Peyer's patch (tissue), 4 donors: ENCODE measurements around the gene PCDHGB5. TPM values are rescaled to one million over a fixed set of nuclear protein-coding genes. Genes with fewer than 3 reads are reported as not detected.
A peak's percentile ranks its signal among the peaks of the same experiment; 100 is the strongest.

Source experiments
- DNase-seq, 3 donors: peaks; one replicate each; pipeline ENCODE4 v3.0.0-alpha.2; 2017 to 2019
- H3K27ac ChIP-seq, 4 donors: fragments of 200-600 bp; sonication (generic); one replicate each; pipeline ENCODE4 v1.5.1; 2016 to 2019
- H3K27me3 ChIP-seq, 2 donors: fragments of 200-600 bp; sonication (generic); one replicate each; pipeline ENCODE4 v1.5.1; 2019
- H3K36me3 ChIP-seq, 3 donors: fragments of 200-600 bp; sonication (generic); one replicate each; pipeline ENCODE4 v1.5.1; 2016 to 2019
- H3K4me1 ChIP-seq, 4 donors: fragments of 200-600 bp; sonication (generic); one replicate each; pipeline ENCODE4 v1.5.1; 2016 to 2019
- H3K4me3 ChIP-seq, 4 donors: fragments of 200-600 bp; sonication (generic); 1 replicate in 3 of 4; 2 replicates in 1 of 4; pipeline ENCODE4 v1.5.1; 2016 to 2019; ENCODE audit warnings: mild to moderate bottlenecking in 1 of 4
- H3K9me3 ChIP-seq, 4 donors: fragments of 200-600 bp; sonication (generic); one replicate each; pipeline ENCODE4 v1.5.1; 2016 to 2019; ENCODE audit warnings: mild to moderate bottlenecking in 1 of 4
- POLR2A ChIP-seq, 2 donors: fragments of 450-650 bp; IDR thresholded peaks; one replicate each; pipeline ENCODE4 v1.5.1; 2017; ENCODE audit warnings: antibody characterized with exemption in 2 of 2, mild to moderate bottlenecking in 2 of 2, moderate library complexity in 2 of 2
- total RNA-seq, 4 donors: library from RNA; depleted of rRNA; stranded (reverse); fragments of >200 nt; gene quantifications; one replicate each; pipeline ENCODE4 v1.1.0, GENCODE V29; 2016
- TF ChIP-seq, protein P1 (sequence below), 6 experiments: fragments of 450-650 bp in 4 of 6; fragments of 200-600 bp in 2 of 6; sonication (generic) in 1 of 6; IDR thresholded peaks; one replicate each; pipeline ENCODE4 v1.5.1; 2017 to 2019; ENCODE audit warnings: antibody characterized with exemption in 6 of 6, mild to moderate bottlenecking in 3 of 6, moderate library complexity in 1 of 6

The PCDHGB5 gene
- total RNA-seq, 4 donors from 2014 or later = 2.3 to 9.1 (median 2.9) TPM

DNA sequence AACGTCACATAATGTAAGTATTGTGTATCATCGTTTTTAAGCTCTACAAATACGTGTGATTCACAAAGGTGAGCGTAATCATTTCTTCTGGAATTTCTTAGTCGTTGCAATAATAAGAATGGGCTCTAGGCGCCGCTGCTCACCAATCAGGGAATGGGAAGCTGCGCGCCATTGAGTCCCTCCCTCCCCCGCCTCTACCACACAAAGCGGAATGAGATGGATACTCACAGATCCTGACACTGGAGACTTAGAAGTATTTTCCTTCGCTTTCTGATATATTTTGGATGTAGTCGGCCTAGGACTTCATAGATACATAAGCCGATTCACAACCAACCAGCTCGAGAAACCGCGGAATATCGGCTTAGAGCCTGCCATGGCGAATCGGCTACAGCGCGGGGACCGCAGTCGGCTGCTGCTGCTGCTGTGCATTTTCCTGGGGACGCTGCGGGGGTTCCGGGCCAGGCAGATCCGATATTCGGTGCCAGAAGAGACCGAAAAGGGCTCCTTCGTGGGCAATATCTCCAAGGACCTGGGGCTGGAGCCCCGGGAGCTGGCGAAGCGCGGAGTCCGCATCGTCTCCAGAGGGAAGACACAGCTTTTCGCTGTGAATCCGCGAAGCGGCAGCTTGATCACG is 23.2 kb downstream of the PCDHGB5 start, which contains the start of gene PCDHGA11:
Gene PCDHGA11, plus strand, starts transcription at position 197 of the 634 bp plus-strand sequence. Its CDS starts 177 bp downstream, at position 374.
- Histone ChIP-seq H3K4me1 (no peaks in the 10 kb centered on the region), H3K27me3 (no peaks in the 10 kb centered on the region), H3K9me3 (peaks cover 0 to 77% (median 21%) of the 10 kb centered on the region in 4 donors), H3K27ac (no peak within 1 kb of the TSS), H3K4me3 (peak within 1 kb of the TSS; percentile 13 to 31 (median 30)), H3K36me3 (no peaks in the 10 kb centered on the region)
- peak in 2 of 3 donors; percentile 46 to 67 for DNase-seq
- TF ChIP-seq POLR2A (IDR thresholded peaks at IDR 0.05) = no peak
- TF ChIP-seq, protein P1, sequence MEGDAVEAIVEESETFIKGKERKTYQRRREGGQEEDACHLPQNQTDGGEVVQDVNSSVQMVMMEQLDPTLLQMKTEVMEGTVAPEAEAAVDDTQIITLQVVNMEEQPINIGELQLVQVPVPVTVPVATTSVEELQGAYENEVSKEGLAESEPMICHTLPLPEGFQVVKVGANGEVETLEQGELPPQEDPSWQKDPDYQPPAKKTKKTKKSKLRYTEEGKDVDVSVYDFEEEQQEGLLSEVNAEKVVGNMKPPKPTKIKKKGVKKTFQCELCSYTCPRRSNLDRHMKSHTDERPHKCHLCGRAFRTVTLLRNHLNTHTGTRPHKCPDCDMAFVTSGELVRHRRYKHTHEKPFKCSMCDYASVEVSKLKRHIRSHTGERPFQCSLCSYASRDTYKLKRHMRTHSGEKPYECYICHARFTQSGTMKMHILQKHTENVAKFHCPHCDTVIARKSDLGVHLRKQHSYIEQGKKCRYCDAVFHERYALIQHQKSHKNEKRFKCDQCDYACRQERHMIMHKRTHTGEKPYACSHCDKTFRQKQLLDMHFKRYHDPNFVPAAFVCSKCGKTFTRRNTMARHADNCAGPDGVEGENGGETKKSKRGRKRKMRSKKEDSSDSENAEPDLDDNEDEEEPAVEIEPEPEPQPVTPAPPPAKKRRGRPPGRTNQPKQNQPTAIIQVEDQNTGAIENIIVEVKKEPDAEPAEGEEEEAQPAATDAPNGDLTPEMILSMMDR (IDR thresholded peaks at IDR 0.05) = peak in 4 of 6 experiments; percentile 13 to 33 (median 20)

DNA sequence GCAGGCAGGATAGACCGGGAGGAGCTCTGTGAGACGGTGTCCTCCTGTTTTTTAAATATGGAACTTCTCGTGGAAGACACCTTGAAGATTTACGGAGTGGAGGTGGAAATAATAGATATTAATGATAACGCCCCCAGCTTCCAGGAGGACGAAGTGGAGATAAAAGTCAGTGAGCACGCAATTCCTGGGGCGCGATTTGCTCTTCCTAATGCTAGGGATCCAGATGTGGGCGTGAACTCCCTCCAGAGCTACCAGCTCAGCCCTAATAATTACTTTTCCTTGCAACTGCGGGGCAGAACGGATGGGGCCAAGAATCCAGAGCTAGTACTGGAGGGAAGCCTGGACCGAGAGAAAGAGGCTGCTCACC is 23.7 kb downstream of the PCDHGB5 start:
- Histone ChIP-seq H3K27ac (no peak overlapping the region), H3K36me3 (no peaks in the 10 kb centered on the region), H3K9me3 (peaks cover 0 to 80% (median 21%) of the 10 kb centered on the region in 4 donors), H3K4me1 (no peaks in the 10 kb centered on the region), H3K4me3 (peak overlapping the region in 2 of 4 donors; percentile 30), H3K27me3 (no peaks in the 10 kb centered on the region)
- TF ChIP-seq, protein P1 (IDR thresholded peaks at IDR 0.05) = no peak
- TF ChIP-seq POLR2A (IDR thresholded peaks at IDR 0.05) = no peak
- DNase-seq = no peak

DNA sequence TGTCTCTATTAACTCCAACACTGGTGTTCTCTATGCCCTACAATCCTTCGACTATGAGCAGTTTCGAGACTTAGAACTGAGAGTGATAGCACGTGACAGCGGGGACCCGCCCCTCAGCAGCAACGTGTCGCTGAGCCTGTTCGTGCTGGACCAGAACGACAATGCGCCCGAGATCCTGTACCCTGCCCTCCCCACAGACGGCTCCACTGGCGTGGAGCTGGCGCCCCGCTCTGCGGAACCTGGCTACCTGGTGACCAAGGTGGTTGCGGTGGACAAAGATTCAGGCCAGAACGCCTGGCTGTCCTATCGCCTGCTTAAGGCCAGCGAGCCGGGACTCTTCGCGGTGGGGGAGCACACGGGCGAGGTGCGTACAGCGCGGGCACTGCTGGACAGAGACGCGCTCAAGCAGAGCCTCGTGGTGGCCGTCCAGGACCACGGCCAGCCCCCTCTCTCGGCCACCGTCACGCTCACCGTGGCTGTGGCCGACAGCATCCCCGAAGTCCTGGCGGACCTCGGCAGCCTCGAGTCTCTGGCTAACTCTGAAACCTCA is 25.1 kb downstream of the PCDHGB5 start:
- H3K27me3 ChIP-seq = no peaks in the 10 kb centered on the region
- H3K36me3 ChIP-seq = no peaks in the 10 kb centered on the region
- TF ChIP-seq, protein P1 (IDR thresholded peaks at IDR 0.05) = no peak
- no peak for TF ChIP-seq POLR2A (IDR thresholded peaks at IDR 0.05)
- H3K4me1 ChIP-seq = no peaks in the 10 kb centered on the region
- H3K27ac ChIP-seq = no peak overlapping the region
- DNase-seq = no peak
- peaks cover 0 to 85% (median 24%) of the 10 kb centered on the region in 4 donors for H3K9me3 ChIP-seq
- no peak overlapping the region for H3K4me3 ChIP-seq

DNA sequence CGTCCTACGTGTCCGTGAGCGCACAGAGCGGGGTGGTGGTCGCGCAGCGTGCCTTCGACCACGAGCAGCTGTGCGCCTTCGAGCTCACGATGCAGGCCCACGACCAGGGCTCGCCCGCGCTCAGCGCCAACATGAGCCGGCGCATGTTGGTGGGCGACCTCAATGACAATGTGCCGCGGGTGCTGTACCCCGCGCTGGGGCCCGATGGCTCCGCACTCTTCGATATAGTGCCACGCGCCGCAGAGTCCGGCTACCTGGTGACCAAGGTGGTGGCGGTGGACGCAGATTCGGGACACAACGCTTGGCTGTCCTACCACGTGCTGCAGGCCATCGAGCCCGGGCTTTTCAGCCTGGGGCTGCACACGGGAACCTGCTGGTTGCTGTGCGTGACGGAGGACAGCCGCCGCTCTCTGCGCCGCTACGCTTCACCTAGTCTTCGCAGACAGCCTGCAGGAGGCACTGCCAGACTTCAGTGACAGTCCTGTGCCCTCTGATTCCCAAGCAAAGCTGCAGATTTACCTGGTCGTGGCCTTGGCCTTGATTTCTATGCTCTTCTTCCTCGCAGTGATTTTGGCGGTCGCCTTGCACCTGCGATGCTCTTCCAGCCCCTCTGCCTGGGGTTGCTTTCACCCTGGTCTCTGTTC is 30.2 kb downstream of the PCDHGB5 start:
- no peak overlapping the region for H3K4me3 ChIP-seq
- no peaks in the 10 kb centered on the region for H3K27me3 ChIP-seq
- H3K4me1 ChIP-seq = no peaks in the 10 kb centered on the region
- no peak overlapping the region for H3K27ac ChIP-seq
- DNase-seq = no peak
- peaks cover 0 to 84% (median 11%) of the 10 kb centered on the region in 4 donors for H3K9me3 ChIP-seq
- no peak for TF ChIP-seq POLR2A (IDR thresholded peaks at IDR 0.05)
- TF ChIP-seq, protein P1 (IDR thresholded peaks at IDR 0.05) = no peak
- no peaks in the 10 kb centered on the region for H3K36me3 ChIP-seq

DNA sequence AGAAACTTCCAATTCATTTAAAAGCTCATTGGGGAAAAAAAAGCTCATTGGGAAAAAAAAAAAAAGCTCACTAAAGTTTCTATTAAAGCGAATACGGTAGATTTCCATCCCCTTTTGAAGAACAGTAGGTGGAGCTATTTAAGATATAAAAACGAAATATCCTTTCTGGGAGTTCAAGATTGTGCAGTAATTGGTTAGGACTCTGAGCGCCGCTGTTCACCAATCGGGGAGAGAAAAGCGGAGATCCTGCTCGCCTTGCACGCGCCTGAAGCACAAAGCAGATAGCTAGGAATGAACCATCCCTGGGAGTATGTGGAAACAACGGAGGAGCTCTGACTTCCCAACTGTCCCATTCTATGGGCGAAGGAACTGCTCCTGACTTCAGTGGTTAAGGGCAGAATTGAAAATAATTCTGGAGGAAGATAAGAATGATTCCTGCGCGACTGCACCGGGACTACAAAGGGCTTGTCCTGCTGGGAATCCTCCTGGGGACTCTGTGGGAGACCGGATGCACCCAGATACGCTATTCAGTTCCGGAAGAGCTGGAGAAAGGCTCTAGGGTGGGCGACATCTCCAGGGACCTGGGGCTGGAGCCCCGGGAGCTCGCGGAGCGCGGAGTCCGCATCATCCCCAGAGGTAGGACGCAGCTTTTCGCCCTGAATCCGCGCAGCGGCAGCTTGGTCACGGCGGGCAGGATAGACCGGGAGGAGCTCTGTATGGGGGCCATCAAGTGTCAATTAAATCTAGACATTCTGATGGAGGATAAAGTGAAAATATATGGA is 32.8 kb downstream of the PCDHGB5 start, which contains the start of gene PCDHGA12:
Gene PCDHGA12, plus strand, starts transcription at position 176 of the 782 bp plus-strand sequence. Its CDS starts 253 bp downstream, at position 429.
- peak in 1 of 3 donors; percentile 40 for DNase-seq

More for the DNA sequence above, 32.8 kb downstream of the PCDHGB5 start, which contains the start of gene PCDHGA12:
- Histone ChIP-seq H3K9me3 (peaks cover 0 to 84% (median 9%) of the 10 kb centered on the region in 4 donors), H3K27ac (no peak within 1 kb of the TSS), H3K27me3 (no peaks in the 10 kb centered on the region), H3K4me3 (peak within 1 kb of the TSS in 3 of 4 donors; percentile 16 to 23 (median 21)), H3K36me3 (no peaks in the 10 kb centered on the region), H3K4me1 (no peaks in the 10 kb centered on the region)
- TF ChIP-seq POLR2A (IDR thresholded peaks at IDR 0.05) = no peak
- TF ChIP-seq, protein P1 (IDR thresholded peaks at IDR 0.05) = peak in 5 of 6 experiments; percentile 9 to 23 (median 11)
